ENCODE results near the gene KIF22. TPM values are rescaled to one million over a fixed set of nuclear protein-coding genes. Genes with fewer than 3 reads are reported as not detected.
A peak's percentile ranks its signal among the peaks of the same experiment; 100 is the strongest.

The KIF22 gene
- polyA plus RNA-seq (2011; rRNA removed) (64.3 and 85.9 TPM in 2 replicates), polyA plus RNA-seq (2017; fragmentation: RNase III; extraction: RNeasy Plus Mini Kit Qiagen cat#74134 plus additional on column Dnase treatment) (70.0 to 73.7 TPM (median 72.6 TPM) in 3 replicates), polyA minus RNA-seq (2011; rRNA and poly(A)+ RNA removed) (147 and 158 TPM in 2 replicates)
- 131 and 139 TPM in 2 replicates for polyA plus RNA-seq (2012; cell fraction: cytosol; rRNA removed)
- polyA plus RNA-seq (2012; cell fraction: nucleus; rRNA removed) = 316 and 319 TPM in 2 replicates

- WGBS (ENCODE audit: missing lambda C conversion rate) = 0% methylated on average over 41 of the region's 67 CpGs
- Histone ChIP-seq H3K4me2 (peak within 1 kb of the TSS; percentile 94), H3K4me3 (peak within 1 kb of the TSS; percentile 94), H3K4me1 (peaks cover 20% of the 10 kb centered on the region), H3K27ac (peak within 1 kb of the TSS; percentile 94 to 96), H3K9me3 (no peaks in the 10 kb centered on the region)
- ATAC-seq (peak; percentile 97 to 98), DNase-seq (ENCODE audit: low read depth in 1 of 2, low spot score in 1 of 2) (peak; percentile 99), FAIRE-seq (no peak)
- ChIA-PET CTCF (interaction anchor here (0.5 to 4.4 kb wide), 27 partner anchors 10 to 263 kb away, joined by 3 to 54 read pairs (median 6); a partner anchor contains a TSS), POLR2A (interaction anchor here (0.6 to 2.3 kb wide), 16 partner anchors 8 to 627 kb away, joined by 3 to 25 read pairs (median 4); partner anchors contain the start of genes ALDOA, MAZ and PAGR1)
- TF ChIP-seq HES2 (IDR thresholded peaks at IDR 0.05) (no peak), MAX (IDR thresholded peaks at IDR 0.05) (peak; percentile 87), HOXB13 (CRISPR knock-in tag; IDR thresholded peaks at IDR 0.05; ENCODE audit: low read depth) (no peak), CTCF (IDR thresholded peaks at IDR 0.05) (peak; percentile 60), BCL3 (IDR thresholded peaks at IDR 0.05) (0 out of 3 replicates have a peak, but pooled peaks have one; percentile 11), CEBPB (IDR thresholded peaks at IDR 0.05) (no peak), FOXS1 (CRISPR knock-in tag; IDR thresholded peaks at IDR 0.05) (no peak), CHD2 (IDR thresholded peaks at IDR 0.05; ENCODE audit: low read length, partially characterized antibody) (no peak), ZC3H11A (IDR thresholded peaks at IDR 0.05) (no peak; the same call in 1 of the 2 replicates), NPAS2 (CRISPR knock-in tag; IDR thresholded peaks at IDR 0.05; ENCODE audit: borderline replicate concordance) (no peak), POLR2A (IDR thresholded peaks at IDR 0.05; ENCODE audit: low read length) (peak; percentile 51; the same call in 1 of the 2 replicates), HOXB5 (CRISPR knock-in tag; IDR thresholded peaks at IDR 0.05) (no peak), POLR2AphosphoS2 (conservative IDR thresholded peaks at IDR 0.05; ENCODE audit: low read length) (no peak), MYC (IDR thresholded peaks at IDR 0.05; ENCODE audit: borderline replicate concordance, low read length) (peak; percentile 35; the same call in 1 of the 2 replicates), E2F6 (IDR thresholded peaks at IDR 0.05; ENCODE audit: borderline replicate concordance, low read depth) (peak; percentile 71), USF2 (IDR thresholded peaks at IDR 0.05) (no peak), HOXA7 (CRISPR knock-in tag; IDR thresholded peaks at IDR 0.05) (no peak), RCOR1 (IDR thresholded peaks at IDR 0.05; ENCODE audit: low read depth, low read length) (no peak), KDM5A (IDR thresholded peaks at IDR 0.05) (peak; percentile 74), MAFK (IDR thresholded peaks at IDR 0.05; ENCODE audit: partially characterized antibody) (no peak), HMGXB4 (CRISPR knock-in tag; IDR thresholded peaks at IDR 0.05; ENCODE audit: borderline replicate concordance) (no peak), EP300 (IDR thresholded peaks at IDR 0.05) (no peak), RFX5 (IDR thresholded peaks at IDR 0.05) (peak; percentile 70), FOSB (CRISPR knock-in tag; IDR thresholded peaks at IDR 0.05) (no peak), JUN (IDR thresholded peaks at IDR 0.05) (peak in 1 of 2 experiments; percentile 94; a peak in 3 of 5 replicates), PHF8 (IDR thresholded peaks at IDR 0.05; ENCODE audit: borderline replicate concordance, low read depth) (peak; percentile 29; the same call in 1 of the 2 replicates), RAD21 (conservative IDR thresholded peaks at IDR 0.05 in 1 of 2, IDR thresholded peaks at IDR 0.05 in 1 of 2) (peak in 1 of 2 experiments; percentile 44; a peak in 2 of 5 replicates), RNF2 (IDR thresholded peaks at IDR 0.05; ENCODE audit: borderline replicate concordance, low read depth) (no peak), PBX3 (IDR thresholded peaks at IDR 0.05) (no peak), SMC3 (IDR thresholded peaks at IDR 0.05) (peak; percentile 24; the same call in 1 of the 3 replicates), NFE2L2 (conservative IDR thresholded peaks at IDR 0.05; ENCODE audit: low read length) (no peak)
Observed at GRCh38 chr16:29790183-29790948, at the start of gene KIF22. Gene KIF22, plus strand, starts transcription at chr16:29790751. Its CDS starts 9 bp downstream, at chr16:29790760.
